Measurements from ENCODE around the gene CCDC8.

Gene CCDC8

DNA sequence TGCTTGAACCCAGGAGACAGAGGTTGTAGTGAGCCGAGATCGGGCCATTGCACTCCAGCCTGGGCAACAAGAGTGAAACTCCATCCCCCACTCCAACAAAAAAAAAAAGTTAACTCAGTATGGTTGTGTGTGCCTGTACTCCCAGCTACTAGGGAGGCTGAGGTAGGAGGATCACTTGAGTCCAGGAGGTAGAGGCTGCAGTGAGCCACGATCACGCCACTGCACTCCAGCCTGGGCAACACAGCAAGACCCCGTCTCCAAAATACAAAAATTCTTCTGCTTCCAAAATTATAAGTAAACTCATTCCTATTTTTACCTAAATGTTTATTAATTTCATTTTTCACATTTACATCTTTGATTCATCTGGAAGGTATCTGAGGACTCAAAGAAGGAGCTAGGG is 43.6 kb upstream of the CCDC8 start:
- Histone ChIP-seq H4K8ac (ENCODE audit: low read depth, low read length) (no peak overlapping the region), H3K14ac (ENCODE audit: low read length) (no peak overlapping the region), H3K9ac (ENCODE audit: low read length) (no peak overlapping the region), H3K79me2 (ENCODE audit: control insufficient read depth, insufficient read depth, low read length, poor library complexity) (no peaks in the 10 kb centered on the region), H4K91ac (ENCODE audit: low read depth, low read length) (no peak overlapping the region), H3K23ac (ENCODE audit: low read length) (no peak overlapping the region), H2BK5ac (ENCODE audit: low read depth, low read length, poor library complexity) (no peak overlapping the region), H3K9me3 (ENCODE audit: insufficient read depth, low read depth, low read length) (no peaks in the 10 kb centered on the region), H2BK12ac (ENCODE audit: low read length) (no peak overlapping the region), H3K4me2 (ENCODE audit: low read length) (no peak overlapping the region), H3K27me3 (ENCODE audit: insufficient read depth, low read length) (no peaks in the 10 kb centered on the region), H2AK5ac (ENCODE audit: low read length) (no peak overlapping the region), H3K36me3 (ENCODE audit: control insufficient read depth in 1 of 2, insufficient read depth in 2 of 2, low read length in 2 of 2) (no peaks in the 10 kb centered on the region), H3K4me1 (ENCODE audit: control insufficient read depth in 1 of 2, insufficient read depth in 2 of 2, low read length in 2 of 2) (no peaks in the 10 kb centered on the region), H2AFZ (ENCODE audit: insufficient read depth, low read length, poor library complexity) (no peak overlapping the region), H3K27ac (ENCODE audit: low read depth, low read length) (no peak overlapping the region), H4K12ac (ENCODE audit: low read depth, low read length) (no peak overlapping the region), H2BK120ac (ENCODE audit: insufficient read depth, low read length, poor library complexity) (no peak overlapping the region), H3K18ac (ENCODE audit: low read length) (no peak overlapping the region), H3K79me1 (ENCODE audit: low read length) (no peaks in the 10 kb centered on the region), H3K4me3 (ENCODE audit: low read depth, low read length) (no peak overlapping the region), H3K4ac (ENCODE audit: low read depth, low read length) (no peak overlapping the region)
- no CpG with 5 or more reads among the region's 5 CpGs for WGBS (ENCODE audit: extremely low coverage, insufficient coverage, insufficient read length)
- no peak for DNase-seq

DNA sequence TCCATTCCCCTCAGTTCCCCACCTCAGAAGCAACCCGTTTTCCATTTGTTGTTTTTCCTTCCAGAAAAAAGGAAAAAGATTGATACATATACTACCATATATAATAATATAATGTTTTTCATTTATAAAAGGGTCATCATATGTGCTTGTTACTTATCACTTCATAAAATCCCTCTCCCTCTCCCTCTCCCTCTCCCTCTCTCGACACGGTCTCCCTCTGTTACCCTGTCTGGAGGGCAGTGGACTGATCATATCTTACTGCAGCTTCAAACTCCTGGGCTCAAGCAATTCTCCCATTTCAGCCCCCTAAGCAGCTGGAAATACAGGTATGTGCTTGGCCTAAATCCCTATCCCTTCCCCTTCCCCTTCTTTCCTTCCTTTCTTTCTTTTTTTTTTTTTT is 40.9 kb upstream of the CCDC8 start:
- Histone ChIP-seq H2BK120ac (ENCODE audit: insufficient read depth, low read length, poor library complexity) (no peak overlapping the region), H2AK5ac (ENCODE audit: low read length) (no peak overlapping the region), H3K79me1 (ENCODE audit: low read length) (no peaks in the 10 kb centered on the region), H4K12ac (ENCODE audit: low read depth, low read length) (no peak overlapping the region), H3K4me3 (ENCODE audit: low read depth, low read length) (no peak overlapping the region), H3K23ac (ENCODE audit: low read length) (no peak overlapping the region), H2BK5ac (ENCODE audit: low read depth, low read length, poor library complexity) (no peak overlapping the region), H3K79me2 (ENCODE audit: control insufficient read depth, insufficient read depth, low read length, poor library complexity) (no peaks in the 10 kb centered on the region), H3K4me1 (ENCODE audit: control insufficient read depth in 1 of 2, insufficient read depth in 2 of 2, low read length in 2 of 2) (no peaks in the 10 kb centered on the region), H2AFZ (ENCODE audit: insufficient read depth, low read length, poor library complexity) (no peak overlapping the region), H3K9ac (ENCODE audit: low read length) (no peak overlapping the region), H3K18ac (ENCODE audit: low read length) (no peak overlapping the region), H4K8ac (ENCODE audit: low read depth, low read length) (no peak overlapping the region), H4K91ac (ENCODE audit: low read depth, low read length) (no peak overlapping the region), H3K27ac (ENCODE audit: low read depth, low read length) (no peak overlapping the region), H2BK12ac (ENCODE audit: low read length) (no peak overlapping the region), H3K27me3 (ENCODE audit: insufficient read depth, low read length) (no peaks in the 10 kb centered on the region), H3K36me3 (ENCODE audit: control insufficient read depth in 1 of 2, insufficient read depth in 2 of 2, low read length in 2 of 2) (no peaks in the 10 kb centered on the region), H3K9me3 (ENCODE audit: insufficient read depth, low read depth, low read length) (no peaks in the 10 kb centered on the region), H3K4ac (ENCODE audit: low read depth, low read length) (no peak overlapping the region), H3K14ac (ENCODE audit: low read length) (no peak overlapping the region), H3K4me2 (ENCODE audit: low read length) (no peak overlapping the region)
- no CpG with 5 or more reads among the region's 3 CpGs for WGBS (ENCODE audit: extremely low coverage, insufficient coverage, insufficient read length)
- no peak for DNase-seq

DNA sequence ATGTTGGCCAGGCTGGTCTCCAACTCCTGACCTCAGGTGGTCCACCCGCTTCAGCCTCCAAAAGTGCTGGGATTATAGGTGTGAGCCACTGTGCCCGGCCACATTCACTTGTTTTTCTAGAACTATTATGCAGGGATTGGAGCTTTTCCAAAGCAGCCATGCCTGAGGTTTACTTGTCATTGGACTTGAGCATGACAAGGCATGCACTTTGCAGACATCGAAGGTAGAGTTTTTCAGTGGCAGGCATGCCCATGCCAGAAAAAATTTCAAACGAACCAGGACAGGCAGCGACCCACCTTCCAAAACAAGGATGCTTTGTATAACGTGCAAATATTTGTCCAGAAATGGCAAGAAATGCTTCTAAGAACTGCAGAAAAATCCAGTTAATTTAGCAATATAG is 40.3 kb upstream of the CCDC8 start:
- Histone ChIP-seq H3K18ac (ENCODE audit: low read length) (no peak overlapping the region), H3K9ac (ENCODE audit: low read length) (no peak overlapping the region), H3K4me1 (ENCODE audit: control insufficient read depth in 1 of 2, insufficient read depth in 2 of 2, low read length in 2 of 2) (no peaks in the 10 kb centered on the region), H4K8ac (ENCODE audit: low read depth, low read length) (no peak overlapping the region), H3K4me3 (ENCODE audit: low read depth, low read length) (no peak overlapping the region), H3K27me3 (ENCODE audit: insufficient read depth, low read length) (no peaks in the 10 kb centered on the region), H2AK5ac (ENCODE audit: low read length) (no peak overlapping the region), H4K91ac (ENCODE audit: low read depth, low read length) (no peak overlapping the region), H4K12ac (ENCODE audit: low read depth, low read length) (no peak overlapping the region), H2AFZ (ENCODE audit: insufficient read depth, low read length, poor library complexity) (no peak overlapping the region), H3K9me3 (ENCODE audit: insufficient read depth, low read depth, low read length) (no peaks in the 10 kb centered on the region), H3K36me3 (ENCODE audit: control insufficient read depth in 1 of 2, insufficient read depth in 2 of 2, low read length in 2 of 2) (no peaks in the 10 kb centered on the region), H3K79me1 (ENCODE audit: low read length) (no peaks in the 10 kb centered on the region), H3K27ac (ENCODE audit: low read depth, low read length) (no peak overlapping the region), H3K23ac (ENCODE audit: low read length) (no peak overlapping the region), H3K4ac (ENCODE audit: low read depth, low read length) (no peak overlapping the region), H3K4me2 (ENCODE audit: low read length) (no peak overlapping the region), H3K14ac (ENCODE audit: low read length) (no peak overlapping the region), H2BK5ac (ENCODE audit: low read depth, low read length, poor library complexity) (no peak overlapping the region), H2BK12ac (ENCODE audit: low read length) (no peak overlapping the region), H3K79me2 (ENCODE audit: control insufficient read depth, insufficient read depth, low read length, poor library complexity) (no peaks in the 10 kb centered on the region), H2BK120ac (ENCODE audit: insufficient read depth, low read length, poor library complexity) (no peak overlapping the region)
- no peak for DNase-seq
- WGBS (ENCODE audit: extremely low coverage, insufficient coverage, insufficient read length), result no CpG with 5 or more reads among the region's 6 CpGs

DNA sequence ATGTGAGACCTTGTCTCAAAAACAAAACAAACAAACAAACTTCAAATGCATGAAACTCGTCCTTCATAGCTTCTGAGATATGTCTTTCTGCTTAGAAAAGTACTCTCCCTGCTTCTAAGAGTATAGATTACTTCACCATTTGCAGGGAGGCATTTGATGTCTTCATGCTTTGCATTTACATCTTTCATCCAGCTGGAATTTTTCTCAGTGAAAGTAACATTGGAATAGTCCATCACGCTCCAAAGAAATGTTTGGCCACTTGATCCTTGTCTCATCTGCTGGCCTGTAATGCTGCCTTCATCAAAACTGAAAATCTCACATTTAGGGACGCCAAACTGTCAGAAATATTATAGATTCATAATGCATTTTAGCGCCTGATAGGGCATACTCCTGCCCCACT is 38.8 kb upstream of the CCDC8 start:
- no peak overlapping the region for H3K9ac ChIP-seq (ENCODE audit: low read length)
- H3K23ac ChIP-seq (ENCODE audit: low read length), result no peak overlapping the region
- no peak overlapping the region for H3K18ac ChIP-seq (ENCODE audit: low read length)
- no peak overlapping the region for H3K4ac ChIP-seq (ENCODE audit: low read depth, low read length)
- no CpG with 5 or more reads among the region's 4 CpGs for WGBS (ENCODE audit: extremely low coverage, insufficient coverage, insufficient read length)
- H2BK5ac ChIP-seq (ENCODE audit: low read depth, low read length, poor library complexity), result no peak overlapping the region
- H2BK12ac ChIP-seq (ENCODE audit: low read length), result no peak overlapping the region
- H4K8ac ChIP-seq (ENCODE audit: low read depth, low read length), result no peak overlapping the region
- H2AFZ ChIP-seq (ENCODE audit: insufficient read depth, low read length, poor library complexity), result no peak overlapping the region
- no peaks in the 10 kb centered on the region for H3K79me2 ChIP-seq (ENCODE audit: control insufficient read depth, insufficient read depth, low read length, poor library complexity)
- no peak overlapping the region for H3K4me2 ChIP-seq (ENCODE audit: low read length)
- no peak overlapping the region for H3K14ac ChIP-seq (ENCODE audit: low read length)
- no peak overlapping the region for H4K12ac ChIP-seq (ENCODE audit: low read depth, low read length)
- no peak overlapping the region for H2BK120ac ChIP-seq (ENCODE audit: insufficient read depth, low read length, poor library complexity)
- H3K4me3 ChIP-seq (ENCODE audit: low read depth, low read length), result no peak overlapping the region
- H3K36me3 ChIP-seq (ENCODE audit: control insufficient read depth in 1 of 2, insufficient read depth in 2 of 2, low read length in 2 of 2), result no peaks in the 10 kb centered on the region
- no peak overlapping the region for H3K27ac ChIP-seq (ENCODE audit: low read depth, low read length)
- no peak for DNase-seq
- no peak overlapping the region for H4K91ac ChIP-seq (ENCODE audit: low read depth, low read length)
- no peaks in the 10 kb centered on the region for H3K4me1 ChIP-seq (ENCODE audit: control insufficient read depth in 1 of 2, insufficient read depth in 2 of 2, low read length in 2 of 2)
- no peaks in the 10 kb centered on the region for H3K9me3 ChIP-seq (ENCODE audit: insufficient read depth, low read depth, low read length)
- H3K27me3 ChIP-seq (ENCODE audit: insufficient read depth, low read length), result no peaks in the 10 kb centered on the region
- H2AK5ac ChIP-seq (ENCODE audit: low read length), result no peak overlapping the region
- no peaks in the 10 kb centered on the region for H3K79me1 ChIP-seq (ENCODE audit: low read length)

Measured in trophoblast cell (in vitro differentiated cells and primary cell).